ENCODE results near the gene CPN2.
A peak's percentile ranks its signal among the peaks of the same experiment; 100 is the strongest.

CPN2 gene, protein sequence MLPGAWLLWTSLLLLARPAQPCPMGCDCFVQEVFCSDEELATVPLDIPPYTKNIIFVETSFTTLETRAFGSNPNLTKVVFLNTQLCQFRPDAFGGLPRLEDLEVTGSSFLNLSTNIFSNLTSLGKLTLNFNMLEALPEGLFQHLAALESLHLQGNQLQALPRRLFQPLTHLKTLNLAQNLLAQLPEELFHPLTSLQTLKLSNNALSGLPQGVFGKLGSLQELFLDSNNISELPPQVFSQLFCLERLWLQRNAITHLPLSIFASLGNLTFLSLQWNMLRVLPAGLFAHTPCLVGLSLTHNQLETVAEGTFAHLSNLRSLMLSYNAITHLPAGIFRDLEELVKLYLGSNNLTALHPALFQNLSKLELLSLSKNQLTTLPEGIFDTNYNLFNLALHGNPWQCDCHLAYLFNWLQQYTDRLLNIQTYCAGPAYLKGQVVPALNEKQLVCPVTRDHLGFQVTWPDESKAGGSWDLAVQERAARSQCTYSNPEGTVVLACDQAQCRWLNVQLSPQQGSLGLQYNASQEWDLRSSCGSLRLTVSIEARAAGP

DNA sequence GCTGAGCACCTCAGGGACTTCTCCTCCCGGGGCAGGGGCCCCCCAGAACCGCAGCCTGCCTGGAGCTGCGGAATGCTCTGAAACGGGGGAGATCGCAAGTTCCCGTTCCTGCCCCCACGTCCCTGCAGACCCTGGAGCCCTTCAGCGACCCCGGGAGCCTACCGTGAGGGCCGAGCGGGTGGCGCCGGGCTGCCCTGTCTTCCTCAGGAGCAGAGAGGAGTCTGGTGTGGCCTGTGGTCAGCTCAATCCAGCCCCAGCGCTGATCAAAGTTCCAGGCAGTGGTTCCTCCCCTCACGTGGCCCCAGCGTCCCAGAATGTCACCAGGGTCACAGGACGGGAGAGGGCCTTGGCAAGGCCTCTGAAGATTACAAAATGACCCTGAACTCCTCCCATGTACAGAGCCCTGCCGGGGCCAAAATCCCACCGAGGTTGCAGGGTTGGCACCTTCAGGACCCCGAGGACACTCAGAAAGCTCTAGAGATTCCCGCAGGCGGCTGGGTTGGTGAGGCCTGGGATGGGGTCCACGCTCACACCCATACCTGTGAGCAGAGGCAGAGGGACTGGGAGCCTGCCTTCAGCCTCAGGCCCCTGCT, at the start of gene CPN2:
Gene CPN2 (minus strand): TSS at position 249 of the 593 bp plus-strand sequence. CDS start 8,626 bp downstream, outside the sequence.
- no peak within 1 kb of the TSS for H3K4me3 Mint-ChIP-seq
- no peak for DNase-seq
- ATAC-seq (replicated peaks): no peak
- H3K27ac Mint-ChIP-seq: peak within 1 kb of the TSS; percentile 32
- H3K4me1 Mint-ChIP-seq: no peaks in the 10 kb centered on the region
- H3K9me3 Mint-ChIP-seq: no peaks in the 10 kb centered on the region
- H3K27me3 Mint-ChIP-seq: peaks cover 0 to 14% of the 10 kb centered on the region in 2 donors
- no peaks in the 10 kb centered on the region for H3K36me3 Mint-ChIP-seq

DNA sequence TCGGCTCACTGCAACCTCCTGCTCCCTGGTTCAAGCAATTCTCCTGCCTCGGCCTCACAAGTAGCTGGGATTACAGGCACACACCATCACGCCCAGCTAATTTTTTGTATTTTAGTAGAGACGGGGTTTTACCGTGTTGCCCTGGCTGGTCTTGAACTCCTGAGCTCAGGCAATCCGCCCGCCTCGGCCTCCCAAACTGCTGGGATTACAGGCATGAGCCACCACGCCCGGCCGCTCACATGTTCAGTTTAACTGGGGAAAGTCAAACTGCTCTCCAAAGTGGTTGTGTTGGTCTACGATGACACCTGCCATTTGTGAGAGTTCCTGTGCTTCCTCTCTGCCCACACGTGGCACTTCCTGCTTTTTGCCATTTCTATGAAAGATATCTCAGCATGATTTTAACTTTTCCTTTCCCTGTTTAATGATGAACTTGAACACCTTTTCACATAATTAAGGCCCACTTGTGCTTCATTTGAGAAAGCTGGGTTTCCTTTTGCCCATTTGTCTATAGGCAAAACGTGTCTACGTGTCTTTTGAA, 48.8 kb upstream of the CPN2 start:
- H3K4me1 Mint-ChIP-seq: peaks cover 28 to 39% of the 10 kb centered on the region in 2 donors

DNA sequence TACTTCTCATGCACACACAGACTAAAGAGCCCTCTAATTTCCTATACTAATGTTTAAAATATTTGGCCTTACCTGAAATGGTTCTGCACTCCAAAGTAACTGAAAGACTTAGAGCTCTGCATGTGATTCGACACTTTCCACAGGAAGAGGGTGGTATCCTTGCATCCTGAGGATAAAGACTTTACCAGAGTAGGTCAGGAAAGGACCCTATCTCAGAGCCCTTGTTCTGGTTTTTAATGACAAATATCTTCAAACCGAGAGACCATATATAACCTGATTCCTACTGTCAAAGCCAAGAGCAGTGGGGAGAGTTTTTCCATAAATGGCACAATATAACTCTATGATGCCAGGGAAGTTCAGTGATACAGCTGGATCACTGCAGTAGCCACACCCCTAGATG, 48.0 kb upstream of the CPN2 start, which contains the start of gene GP5:
Gene GP5 (minus strand): TSS at position 101 of the 400 bp plus-strand sequence. CDS start 984 bp downstream, outside the sequence.
- peaks cover 1 to 5% of the 10 kb centered on the region in 2 donors for H3K36me3 Mint-ChIP-seq
- H3K27ac Mint-ChIP-seq: no peak within 1 kb of the TSS

More for the DNA sequence above, 48.8 kb upstream of the CPN2 start:
- Mint-ChIP-seq H3K9me3 (no peaks in the 10 kb centered on the region), H3K27me3 (peaks cover 30 to 50% of the 10 kb centered on the region in 2 donors), H3K36me3 (peaks cover 3 to 10% of the 10 kb centered on the region in 2 donors), H3K27ac (no peak overlapping the region), H3K4me3 (no peak overlapping the region)
- ATAC-seq (replicated peaks) (no peak), DNase-seq (no peak)

DNA sequence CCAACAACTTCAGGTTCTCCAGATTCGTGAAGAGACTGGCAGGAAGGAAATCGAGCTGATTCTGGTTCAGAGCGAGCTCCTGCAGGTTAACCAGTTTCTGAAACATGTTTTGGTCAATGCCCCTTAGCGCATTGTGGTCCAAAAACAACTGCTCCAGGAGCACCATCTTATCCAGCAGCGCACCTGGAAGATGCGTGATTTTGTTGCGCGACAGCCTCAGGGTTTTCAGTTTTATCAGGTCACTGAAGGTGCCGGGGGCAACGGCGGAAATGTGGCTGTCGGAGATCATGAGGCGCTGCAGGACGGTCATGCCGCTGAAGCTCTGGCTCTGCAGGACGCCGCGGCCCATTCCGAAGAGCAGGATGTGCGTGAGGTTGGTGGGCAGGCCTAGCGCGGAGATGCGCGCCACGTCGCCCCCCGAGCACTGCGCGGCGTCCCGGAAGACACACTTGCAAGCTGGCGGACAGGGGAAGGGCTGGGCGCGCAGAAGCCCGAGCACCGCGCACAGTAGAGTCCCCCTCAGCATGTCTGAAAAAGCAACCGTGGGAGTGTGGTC, 46.7 kb upstream of the CPN2 start:
- peak overlapping the region; percentile 62 for H3K27ac Mint-ChIP-seq
- peak overlapping the region; percentile 69 to 84 for H3K4me3 Mint-ChIP-seq
- ATAC-seq (replicated peaks) (peak; percentile 28 to 37), DNase-seq (no peak)
- peaks cover 34 to 58% of the 10 kb centered on the region in 2 donors for H3K27me3 Mint-ChIP-seq
- H3K9me3 Mint-ChIP-seq: no peaks in the 10 kb centered on the region
- peaks cover 28 to 39% of the 10 kb centered on the region in 2 donors for H3K4me1 Mint-ChIP-seq
- H3K36me3 Mint-ChIP-seq: peaks cover 1 to 5% of the 10 kb centered on the region in 2 donors

More for the DNA sequence above, 48.0 kb upstream of the CPN2 start, which contains the start of gene GP5:
- Mint-ChIP-seq H3K27me3 (peaks cover 34 to 58% of the 10 kb centered on the region in 2 donors), H3K4me3 (peak within 1 kb of the TSS; percentile 69 to 84), H3K9me3 (no peaks in the 10 kb centered on the region), H3K4me1 (peaks cover 28 to 39% of the 10 kb centered on the region in 2 donors)
- DNase-seq: no peak
- no peak for ATAC-seq (replicated peaks)

DNA sequence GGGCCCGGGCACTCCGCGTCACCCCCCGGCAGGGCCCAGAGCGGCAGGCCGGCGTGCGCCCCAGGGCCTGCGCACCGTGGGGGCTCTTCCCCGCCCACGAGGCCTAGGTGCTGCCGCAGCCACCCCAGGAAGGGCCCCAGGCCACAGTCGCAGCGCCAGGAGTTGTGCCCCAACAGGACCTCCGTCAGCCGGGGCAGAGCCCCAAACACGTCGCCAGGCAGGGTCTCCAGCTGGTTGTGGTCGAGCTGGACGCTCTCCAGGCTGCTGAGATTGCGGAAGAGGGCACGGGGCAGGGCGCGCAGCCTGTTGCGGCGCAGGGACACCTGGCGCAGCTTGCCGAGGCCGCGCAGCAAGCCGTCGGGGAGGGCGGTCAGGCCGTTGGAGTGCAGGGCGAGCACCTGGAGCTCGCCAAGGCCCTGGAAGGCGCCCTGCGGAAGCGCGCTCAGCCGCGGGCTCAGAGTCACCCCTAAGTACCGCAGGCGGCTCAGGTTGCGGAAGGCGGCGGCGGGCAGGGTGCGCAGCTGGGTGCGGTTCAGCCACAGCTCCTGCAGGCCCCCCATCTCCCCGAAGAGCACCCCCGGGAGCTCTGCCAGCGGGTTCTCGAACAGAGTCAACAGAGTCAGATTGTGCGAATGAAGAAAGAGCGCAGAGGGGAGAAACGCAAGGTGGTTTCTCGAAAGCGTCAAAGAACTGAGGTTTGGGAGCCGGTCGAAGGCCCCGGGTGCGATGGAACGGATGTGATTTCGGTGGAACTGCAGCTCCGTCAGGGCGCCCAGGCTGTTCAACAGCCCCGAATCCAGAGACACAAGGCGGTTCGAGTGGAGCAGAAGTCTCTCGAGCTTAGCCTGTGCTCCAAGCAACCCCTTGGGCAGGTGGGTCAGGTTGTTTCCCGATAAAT, 46.0 kb upstream of the CPN2 start:
- peak; percentile 8 for DNase-seq
- peaks cover 28 to 39% of the 10 kb centered on the region in 2 donors for H3K4me1 Mint-ChIP-seq
- ATAC-seq (replicated peaks): peak; percentile 34 to 40
- H3K27me3 Mint-ChIP-seq: peaks cover 34 to 58% of the 10 kb centered on the region in 2 donors
- H3K9me3 Mint-ChIP-seq: no peaks in the 10 kb centered on the region
- peak overlapping the region; percentile 62 for H3K27ac Mint-ChIP-seq
- H3K4me3 Mint-ChIP-seq: peak overlapping the region; percentile 69 to 84
- peaks cover 0 to 2% of the 10 kb centered on the region in 2 donors for H3K36me3 Mint-ChIP-seq

DNA sequence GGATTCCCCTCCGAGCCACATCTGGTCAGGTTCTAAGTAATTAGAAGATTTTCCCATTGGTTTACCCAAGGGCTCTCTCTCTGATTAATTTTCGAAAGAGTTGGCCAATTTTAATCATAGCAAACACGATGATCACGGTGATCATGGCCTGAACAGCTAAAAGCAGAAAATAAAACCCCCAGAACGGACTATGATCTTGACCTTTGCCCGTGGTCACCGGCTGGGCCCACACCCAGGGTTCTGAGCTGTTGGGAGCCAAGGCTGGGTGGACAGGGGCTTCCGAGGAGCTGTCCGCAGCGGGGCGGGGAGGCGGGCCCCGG, 45.4 kb upstream of the CPN2 start:
- Mint-ChIP-seq H3K27me3 (peaks cover 34 to 59% of the 10 kb centered on the region in 2 donors), H3K9me3 (no peaks in the 10 kb centered on the region), H3K27ac (no peak overlapping the region), H3K36me3 (no peaks in the 10 kb centered on the region), H3K4me1 (peaks cover 28 to 39% of the 10 kb centered on the region in 2 donors), H3K4me3 (peak overlapping the region; percentile 60 to 69)
- ATAC-seq (replicated peaks) (no peak), DNase-seq (no peak)

DNA sequence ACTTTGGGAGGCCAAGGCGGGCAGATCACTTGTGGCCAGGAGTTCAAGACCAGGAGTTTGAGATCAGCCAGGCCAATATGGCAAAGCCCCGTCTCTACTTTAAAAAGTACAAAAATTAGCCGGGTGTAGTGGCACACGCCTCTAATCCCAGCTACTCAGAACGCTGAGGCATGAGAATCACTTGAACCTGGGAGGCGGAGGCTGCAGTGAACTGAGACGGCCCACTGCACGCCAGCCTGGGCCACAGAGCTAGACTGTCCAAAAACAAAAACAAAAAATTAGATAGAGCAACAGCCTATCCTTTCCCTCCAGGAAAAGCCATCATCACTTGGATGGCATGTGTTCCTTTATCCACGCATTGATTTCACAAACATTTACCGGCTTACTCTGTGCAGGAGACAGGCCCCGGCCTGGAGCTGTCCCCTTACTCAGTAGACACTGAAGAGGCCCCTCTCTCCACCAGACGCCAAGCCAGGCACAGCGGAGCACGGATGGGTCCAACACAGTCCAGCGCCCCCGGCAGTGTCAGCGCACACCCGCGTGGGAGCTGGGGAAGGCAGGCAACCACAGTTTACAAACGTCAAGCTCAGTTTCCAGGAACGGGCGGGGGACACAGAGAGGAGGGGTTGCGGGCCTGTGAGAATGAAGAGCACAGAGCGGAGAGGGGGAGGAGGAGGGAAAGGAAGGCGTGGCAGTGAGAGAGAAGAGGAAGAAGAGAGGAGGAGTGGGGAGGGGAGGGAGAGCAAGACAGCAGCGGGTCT, 44.8 kb upstream of the CPN2 start:
- H3K4me1 Mint-ChIP-seq: peaks cover 28 to 39% of the 10 kb centered on the region in 2 donors
- peak overlapping the region; percentile 60 to 69 for H3K4me3 Mint-ChIP-seq
- DNase-seq (peak; percentile 9), ATAC-seq (replicated peaks) (peak; percentile 48 to 52)
- peaks cover 2 to 5% of the 10 kb centered on the region in 2 donors for H3K9me3 Mint-ChIP-seq
- peaks cover 34 to 64% of the 10 kb centered on the region in 2 donors for H3K27me3 Mint-ChIP-seq
- H3K27ac Mint-ChIP-seq: no peak overlapping the region
- H3K36me3 Mint-ChIP-seq: peaks cover 0 to 1% of the 10 kb centered on the region in 2 donors

DNA sequence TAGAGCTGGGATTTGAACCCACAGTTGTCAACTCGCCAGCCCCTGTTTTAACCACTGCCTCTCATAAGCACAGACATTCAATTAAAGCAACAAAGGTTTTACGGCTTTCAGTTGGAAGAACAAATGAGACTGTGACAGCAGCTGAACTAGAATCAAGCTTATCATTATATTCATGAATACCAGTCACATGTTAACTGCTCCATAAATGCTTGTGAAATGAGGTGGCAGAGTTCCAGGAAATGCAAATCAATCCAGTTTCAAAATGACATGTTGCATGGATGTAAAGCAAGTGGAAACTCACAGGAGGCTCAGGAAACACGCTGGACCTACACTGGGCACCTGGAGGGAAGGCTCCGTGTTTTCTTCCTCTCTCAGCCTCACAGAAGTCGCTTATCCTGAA, 44.1 kb upstream of the CPN2 start:
- H3K4me3 Mint-ChIP-seq: no peak overlapping the region
- H3K4me1 Mint-ChIP-seq: peaks cover 28 to 39% of the 10 kb centered on the region in 2 donors
- peaks cover 8 to 12% of the 10 kb centered on the region in 2 donors for H3K9me3 Mint-ChIP-seq
- DNase-seq (no peak), ATAC-seq (replicated peaks) (peak in 1 of 2 donors; percentile 12)
- peaks cover 6 to 9% of the 10 kb centered on the region in 2 donors for H3K36me3 Mint-ChIP-seq
- H3K27ac Mint-ChIP-seq: peak overlapping the region; percentile 43
- H3K27me3 Mint-ChIP-seq: peaks cover 34 to 70% of the 10 kb centered on the region in 2 donors

DNA sequence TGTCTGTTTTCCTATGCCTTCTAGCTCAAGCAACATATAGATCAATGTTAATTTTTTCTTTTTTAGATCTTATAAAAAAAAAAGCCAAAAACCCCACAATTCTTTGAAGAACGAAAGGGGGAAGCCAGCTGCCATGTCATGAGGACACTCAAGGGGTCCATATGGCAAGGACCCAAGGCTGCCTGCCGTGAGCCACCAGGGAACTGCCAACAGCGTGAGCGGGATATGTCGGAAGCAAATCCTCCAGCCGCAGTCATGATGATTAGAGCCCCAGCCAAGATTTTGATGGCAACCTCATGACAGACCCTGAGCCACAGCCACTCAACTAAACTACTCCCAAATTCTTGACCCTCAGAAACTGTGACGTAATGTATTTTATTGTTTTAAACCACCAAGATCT, 41.4 kb upstream of the CPN2 start:
- DNase-seq (no peak), ATAC-seq (replicated peaks) (no peak)
- H3K4me1 Mint-ChIP-seq: peaks cover 15 to 25% of the 10 kb centered on the region in 2 donors
- peaks cover 6 to 9% of the 10 kb centered on the region in 2 donors for H3K36me3 Mint-ChIP-seq
- peaks cover 8 to 15% of the 10 kb centered on the region in 2 donors for H3K9me3 Mint-ChIP-seq
- H3K4me3 Mint-ChIP-seq: no peak overlapping the region
- peaks cover 24 to 50% of the 10 kb centered on the region in 2 donors for H3K27me3 Mint-ChIP-seq
- H3K27ac Mint-ChIP-seq: no peak overlapping the region

DNA sequence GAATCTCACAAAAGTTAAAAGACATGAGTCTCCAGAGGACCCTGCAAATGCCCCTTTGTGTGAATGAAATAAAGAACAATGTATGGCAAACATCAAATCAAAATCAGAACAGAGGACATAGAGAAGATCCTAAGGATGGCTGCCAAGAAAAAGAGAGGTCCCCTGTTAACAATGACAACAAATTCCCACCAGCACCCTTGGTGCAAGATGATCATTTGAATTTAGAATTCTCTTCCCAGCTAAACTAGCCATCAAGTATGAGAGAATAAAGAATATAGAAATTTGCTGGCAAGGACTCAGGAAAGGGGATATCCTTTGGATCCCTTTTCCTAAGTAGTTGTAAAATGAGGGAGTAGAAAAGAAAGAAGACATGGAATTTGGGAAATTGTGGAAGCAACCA, 39.7 kb upstream of the CPN2 start:
- Mint-ChIP-seq H3K4me1 (peaks cover 3 to 8% of the 10 kb centered on the region in 2 donors), H3K9me3 (peaks cover 8 to 15% of the 10 kb centered on the region in 2 donors), H3K27ac (no peak overlapping the region), H3K4me3 (no peak overlapping the region), H3K27me3 (peaks cover 17 to 38% of the 10 kb centered on the region in 2 donors), H3K36me3 (peaks cover 6 to 9% of the 10 kb centered on the region in 2 donors)
- ATAC-seq (replicated peaks) (no peak), DNase-seq (no peak)

DNA sequence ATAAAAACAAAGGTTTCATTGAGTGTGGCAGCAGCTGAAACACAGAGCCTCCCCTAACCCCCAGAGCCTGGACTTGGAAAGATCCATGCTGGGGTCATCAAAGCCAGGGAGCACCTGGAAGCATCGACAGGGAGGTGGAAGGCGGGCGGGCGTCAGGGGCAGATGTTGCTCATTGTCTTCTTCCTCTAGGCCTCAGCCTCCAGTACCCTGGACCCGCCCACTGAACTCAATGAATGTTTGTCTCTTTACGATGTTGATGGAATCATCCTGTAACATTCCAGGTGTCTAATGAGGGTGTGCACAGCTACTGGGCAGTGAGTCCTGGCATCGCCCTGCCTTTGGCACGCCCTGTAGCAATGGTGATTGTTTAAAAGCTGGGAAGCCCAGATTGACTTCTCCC, 38.1 kb upstream of the CPN2 start:
- H3K4me3 Mint-ChIP-seq: no peak overlapping the region
- no peak for DNase-seq

DNA sequence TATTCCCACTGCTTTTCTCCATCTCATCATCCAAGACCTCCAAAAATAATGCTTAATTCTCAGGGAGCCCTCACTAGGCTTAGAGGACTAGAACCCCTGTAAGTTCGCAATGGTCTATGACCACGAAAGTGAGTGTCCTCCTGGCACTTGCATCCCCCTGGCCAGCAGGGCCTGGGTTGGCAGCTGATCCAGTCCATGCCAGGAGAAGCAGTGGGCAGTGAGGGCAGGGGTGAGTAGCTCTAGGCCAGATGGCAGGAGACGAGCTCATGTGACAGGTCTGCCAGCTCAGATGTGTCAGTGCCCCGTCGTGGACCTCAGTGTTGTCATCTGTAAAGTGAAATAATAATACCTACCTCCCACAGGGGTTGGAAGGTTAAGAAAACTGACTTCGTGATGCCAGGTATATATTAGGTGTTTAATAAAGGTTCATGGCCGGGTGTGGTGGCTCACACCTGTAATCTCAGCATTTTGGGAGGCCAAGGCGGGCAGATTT, 36.8 kb upstream of the CPN2 start:
- Mint-ChIP-seq H3K27me3 (peaks cover 23 to 38% of the 10 kb centered on the region in 2 donors), H3K4me3 (no peak overlapping the region)

More for the DNA sequence above, 38.1 kb upstream of the CPN2 start:
- H3K4me1 Mint-ChIP-seq: no peaks in the 10 kb centered on the region
- peaks cover 8 to 15% of the 10 kb centered on the region in 2 donors for H3K9me3 Mint-ChIP-seq
- H3K36me3 Mint-ChIP-seq: peaks cover 6 to 9% of the 10 kb centered on the region in 2 donors
- no peak overlapping the region for H3K27ac Mint-ChIP-seq
- peaks cover 13 to 29% of the 10 kb centered on the region in 2 donors for H3K27me3 Mint-ChIP-seq
- no peak for ATAC-seq (replicated peaks)

More for the DNA sequence above, 36.8 kb upstream of the CPN2 start:
- Mint-ChIP-seq H3K9me3 (peaks cover 8 to 15% of the 10 kb centered on the region in 2 donors), H3K27ac (no peak overlapping the region), H3K36me3 (peaks cover 6 to 9% of the 10 kb centered on the region in 2 donors), H3K4me1 (no peaks in the 10 kb centered on the region)
- no peak for ATAC-seq (replicated peaks)
- no peak for DNase-seq

Data from stimulated activated naive B cell treated with anti-CD40 and anti-IgM and Interleukin-4, amounts not matched to agents 10 μg/mL and 1 μg/mL and 100 μg/mL, for 72 hours (primary cell).